ENCODE measurements around the gene CEP95. TPM values are rescaled to one million over a fixed set of nuclear protein-coding genes. Genes with fewer than 3 reads are reported as not detected.

The CEP95 gene
- polyA plus RNA-seq, 3 donors, result 4.6 to 42.1 (median 5.0) TPM

GRCh38 chr17:64502809-64503208 is 4.0 kb upstream of the CEP95 start:
- no peaks in the 10 kb centered on the region for H3K27me3 Mint-ChIP-seq (ENCODE audit: low read depth in 3 of 3)
- H3K27ac ChIP-seq (ENCODE audit: low read depth in 1 of 2, low read length in 2 of 2), result no peak overlapping the region
- H3K9me3 Mint-ChIP-seq, result peaks cover 0 to 5% (median 2%) of the 10 kb centered on the region in 7 donors
- H3K79me2 ChIP-seq (ENCODE audit: insufficient read depth, low read length), result peaks cover 84% of the 10 kb centered on the region
- intact Hi-C loops (cut with micrococcal nuclease), result no loop called here
- no peak overlapping the region for H2AFZ ChIP-seq (ENCODE audit: insufficient read depth, low read depth, low read length, poor library complexity, severe bottlenecking)
- no peaks in the 10 kb centered on the region for H3K9me3 ChIP-seq (replicated peaks in 1 of 2; ENCODE audit: control insufficient read depth in 1 of 2, insufficient read depth in 1 of 2, low read length in 2 of 2)
- WGBS (ENCODE audit: insufficient coverage), result no CpG with 5 or more reads among the region's 2 CpGs
- H3K4me2 ChIP-seq (replicated peaks; ENCODE audit: extremely low read depth, low read length, poor library complexity, severe bottlenecking), result no peak overlapping the region
- H3K36me3 Mint-ChIP-seq, result peaks cover 70 to 71% of the 10 kb centered on the region in 2 donors
- H3K4me1 ChIP-seq (ENCODE audit: control insufficient read depth in 1 of 2, insufficient read depth in 2 of 2, low read length in 2 of 2), result peaks cover 18 to 39% of the 10 kb centered on the region in 2 donors
- no peak overlapping the region for H3K9ac ChIP-seq (ENCODE audit: insufficient read depth, low read length, poor library complexity, severe bottlenecking)
- peak overlapping the region in 3 of 7 donors; percentile 10 to 40 (median 15) for H3K27ac Mint-ChIP-seq
- H3K4me3 Mint-ChIP-seq, result no peak overlapping the region
- peaks cover 66 to 69% of the 10 kb centered on the region in 2 donors for H3K36me3 ChIP-seq (replicated peaks in 1 of 2; ENCODE audit: control insufficient read depth in 1 of 2, insufficient read depth in 2 of 2, low read length in 2 of 2)
- H3K27me3 ChIP-seq (ENCODE audit: control insufficient read depth in 2 of 2, insufficient read depth in 2 of 2, low read length in 2 of 2), result no peaks in the 10 kb centered on the region
- H3K4me3 ChIP-seq (replicated peaks in 1 of 3; ENCODE audit: low read depth in 2 of 3, low read length in 3 of 3), result peak overlapping the region in 1 of 3 experiments; percentile 99
- no peak for DNase-seq
- TF ChIP-seq CTCF (IDR thresholded peaks at IDR 0.05), result no peak
- peaks cover 86% of the 10 kb centered on the region for H4K20me1 ChIP-seq (ENCODE audit: insufficient read depth, low read length)
- H3K4me1 Mint-ChIP-seq, result peaks cover 41% of the 10 kb centered on the region

GRCh38 chr17:64503341-64503740 is 3.4 kb upstream of the CEP95 start:
- intact Hi-C loops (cut with micrococcal nuclease), result no loop called here
- Histone ChIP-seq H3K79me2 (ENCODE audit: insufficient read depth, low read length) (peaks cover 89% of the 10 kb centered on the region), H3K4me2 (replicated peaks; ENCODE audit: extremely low read depth, low read length, poor library complexity, severe bottlenecking) (no peak overlapping the region), H4K20me1 (ENCODE audit: insufficient read depth, low read length) (peaks cover 84% of the 10 kb centered on the region), H3K4me3 (replicated peaks in 1 of 3; ENCODE audit: low read depth in 2 of 3, low read length in 3 of 3) (peak overlapping the region in 2 of 3 experiments; percentile 3 to 99), H3K36me3 (replicated peaks in 1 of 2; ENCODE audit: control insufficient read depth in 1 of 2, insufficient read depth in 2 of 2, low read length in 2 of 2) (peaks cover 63 to 64% of the 10 kb centered on the region in 2 donors), H2AFZ (ENCODE audit: insufficient read depth, low read depth, low read length, poor library complexity, severe bottlenecking) (no peak overlapping the region), H3K27ac (ENCODE audit: low read depth in 1 of 2, low read length in 2 of 2) (no peak overlapping the region), H3K9me3 (replicated peaks in 1 of 2; ENCODE audit: control insufficient read depth in 1 of 2, insufficient read depth in 1 of 2, low read length in 2 of 2) (no peaks in the 10 kb centered on the region), H3K4me1 (ENCODE audit: control insufficient read depth in 1 of 2, insufficient read depth in 2 of 2, low read length in 2 of 2) (peaks cover 21 to 39% of the 10 kb centered on the region in 2 donors), H3K9ac (ENCODE audit: insufficient read depth, low read length, poor library complexity, severe bottlenecking) (no peak overlapping the region), H3K27me3 (ENCODE audit: control insufficient read depth in 2 of 2, insufficient read depth in 2 of 2, low read length in 2 of 2) (no peaks in the 10 kb centered on the region)
- no peak for DNase-seq
- TF ChIP-seq CTCF (IDR thresholded peaks at IDR 0.05), result no peak
- Mint-ChIP-seq H3K27ac (peak overlapping the region in 2 of 7 donors; percentile 10 to 72), H3K4me3 (peak overlapping the region in 1 of 2 donors; percentile 57), H3K36me3 (peaks cover 66% of the 10 kb centered on the region in 2 donors), H3K4me1 (peaks cover 39% of the 10 kb centered on the region), H3K27me3 (ENCODE audit: low read depth in 3 of 3) (no peaks in the 10 kb centered on the region), H3K9me3 (peaks cover 0 to 5% (median 2%) of the 10 kb centered on the region in 7 donors)
- WGBS (ENCODE audit: insufficient coverage), result 93% methylated on average over 5 of the region's 5 CpGs

All from CD14-positive monocyte (primary cell).